ENCODE results near the gene VSTM5.

Gene VSTM5

GRCh38 chr11:93843906-93844305, 6.5 kb downstream of the VSTM5 start:
- in situ Hi-C loops (cut with HindIII; ENCODE audit: low sequenced_read_pairs): no loop called here

- in situ Hi-C loops (cut with HindIII; ENCODE audit: low sequenced_read_pairs): no loop called here
Observed at GRCh38 chr11:93842461-93842860, 8.0 kb downstream of the VSTM5 start.

GRCh38 chr11:93842034-93842433, 8.4 kb downstream of the VSTM5 start:
- in situ Hi-C loops (cut with HindIII; ENCODE audit: low sequenced_read_pairs): no loop called here

GRCh38 chr11:93841446-93841845, 9.0 kb downstream of the VSTM5 start:
- in situ Hi-C loops (cut with HindIII; ENCODE audit: low sequenced_read_pairs): no loop called here

- in situ Hi-C loops (cut with HindIII; ENCODE audit: low sequenced_read_pairs): no loop called here
Observed at GRCh38 chr11:93840981-93841380, 9.4 kb downstream of the VSTM5 start.

- in situ Hi-C loops (cut with HindIII; ENCODE audit: low sequenced_read_pairs): no loop called here
Observed at GRCh38 chr11:93840180-93840579, 10.2 kb downstream of the VSTM5 start.

- in situ Hi-C loops (cut with HindIII; ENCODE audit: low sequenced_read_pairs): no loop called here
Observed at GRCh38 chr11:93838967-93839366, 11.5 kb downstream of the VSTM5 start.

- in situ Hi-C loops (cut with HindIII; ENCODE audit: low sequenced_read_pairs): no loop called here
Observed at GRCh38 chr11:93832780-93833179, 17.6 kb downstream of the VSTM5 start.

- in situ Hi-C loops (cut with HindIII; ENCODE audit: low sequenced_read_pairs): no loop called here
Observed at GRCh38 chr11:93831343-93832127, 18.9 kb downstream of the VSTM5 start.

GRCh38 chr11:93829598-93829997, 20.8 kb downstream of the VSTM5 start:
- in situ Hi-C loops (cut with HindIII; ENCODE audit: low sequenced_read_pairs): no loop called here

- in situ Hi-C loops (cut with HindIII; ENCODE audit: low sequenced_read_pairs): no loop called here
Observed at GRCh38 chr11:93827363-93827762, 23.1 kb downstream of the VSTM5 start.

- in situ Hi-C loops (cut with HindIII; ENCODE audit: low sequenced_read_pairs): no loop called here
Observed at GRCh38 chr11:93823210-93823609, 27.2 kb downstream of the VSTM5 start.

- in situ Hi-C loops (cut with HindIII; ENCODE audit: low sequenced_read_pairs): no loop called here
Observed at GRCh38 chr11:93822359-93822758, 28.1 kb downstream of the VSTM5 start.

- in situ Hi-C loops (cut with HindIII; ENCODE audit: low sequenced_read_pairs): no loop called here
Observed at GRCh38 chr11:93821617-93822016, 28.8 kb downstream of the VSTM5 start.

GRCh38 chr11:93820847-93821246, 29.6 kb downstream of the VSTM5 start:
- in situ Hi-C loops (cut with HindIII; ENCODE audit: low sequenced_read_pairs): no loop called here

GRCh38 chr11:93819966-93820695, 30.3 kb downstream of the VSTM5 start:
- in situ Hi-C loops (cut with HindIII; ENCODE audit: low sequenced_read_pairs): no loop called here

- in situ Hi-C loops (cut with HindIII; ENCODE audit: low sequenced_read_pairs): no loop called here
Observed at GRCh38 chr11:93817426-93818348, 32.7 kb downstream of the VSTM5 start.

GRCh38 chr11:93814966-93815633, 35.3 kb downstream of the VSTM5 start:
- in situ Hi-C loops (cut with HindIII; ENCODE audit: low sequenced_read_pairs): no loop called here

- in situ Hi-C loops (cut with HindIII; ENCODE audit: low sequenced_read_pairs): no loop called here
Observed at GRCh38 chr11:93813974-93814373, 36.4 kb downstream of the VSTM5 start.

GRCh38 chr11:93807980-93808379, 42.4 kb downstream of the VSTM5 start:
- in situ Hi-C loops (cut with HindIII; ENCODE audit: low sequenced_read_pairs): no loop called here

- in situ Hi-C loops (cut with HindIII; ENCODE audit: low sequenced_read_pairs): no loop called here
Observed at GRCh38 chr11:93804879-93805278, 45.5 kb downstream of the VSTM5 start.

All from DLD1 (cell line).